ENCODE data around the gene CEP350.

The CEP350 gene, protein sequence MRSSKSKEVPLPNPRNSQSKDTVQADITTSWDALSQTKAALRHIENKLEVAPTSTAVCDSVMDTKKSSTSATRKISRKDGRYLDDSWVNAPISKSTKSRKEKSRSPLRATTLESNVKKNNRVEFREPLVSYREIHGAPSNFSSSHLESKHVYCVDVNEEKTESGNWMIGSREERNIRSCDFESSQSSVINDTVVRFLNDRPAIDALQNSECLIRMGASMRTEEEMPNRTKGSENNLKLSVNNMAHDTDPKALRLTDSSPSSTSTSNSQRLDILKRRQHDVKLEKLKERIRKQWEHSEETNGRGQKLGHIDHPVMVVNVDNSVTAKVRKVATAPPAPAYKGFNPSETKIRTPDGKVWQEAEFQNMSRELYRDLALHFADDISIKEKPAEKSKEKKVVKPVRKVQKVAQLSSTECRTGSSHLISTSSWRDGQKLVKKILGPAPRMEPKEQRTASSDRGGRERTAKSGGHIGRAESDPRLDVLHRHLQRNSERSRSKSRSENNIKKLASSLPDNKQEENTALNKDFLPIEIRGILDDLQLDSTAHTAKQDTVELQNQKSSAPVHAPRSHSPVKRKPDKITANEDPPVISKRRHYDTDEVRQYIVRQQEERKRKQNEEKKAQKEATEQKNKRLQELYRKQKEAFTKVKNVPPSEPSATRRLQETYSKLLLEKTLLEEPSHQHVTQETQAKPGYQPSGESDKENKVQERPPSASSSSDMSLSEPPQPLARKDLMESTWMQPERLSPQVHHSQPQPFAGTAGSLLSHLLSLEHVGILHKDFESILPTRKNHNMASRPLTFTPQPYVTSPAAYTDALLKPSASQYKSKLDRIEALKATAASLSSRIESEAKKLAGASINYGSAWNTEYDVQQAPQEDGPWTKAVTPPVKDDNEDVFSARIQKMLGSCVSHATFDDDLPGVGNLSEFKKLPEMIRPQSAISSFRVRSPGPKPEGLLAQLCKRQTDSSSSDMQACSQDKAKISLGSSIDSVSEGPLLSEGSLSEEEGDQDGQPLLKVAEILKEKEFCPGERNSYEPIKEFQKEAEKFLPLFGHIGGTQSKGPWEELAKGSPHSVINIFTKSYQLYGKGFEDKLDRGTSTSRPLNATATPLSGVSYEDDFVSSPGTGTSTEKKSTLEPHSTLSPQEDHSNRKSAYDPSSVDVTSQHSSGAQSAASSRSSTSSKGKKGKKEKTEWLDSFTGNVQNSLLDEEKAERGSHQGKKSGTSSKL (N-terminal part only)

DNA sequence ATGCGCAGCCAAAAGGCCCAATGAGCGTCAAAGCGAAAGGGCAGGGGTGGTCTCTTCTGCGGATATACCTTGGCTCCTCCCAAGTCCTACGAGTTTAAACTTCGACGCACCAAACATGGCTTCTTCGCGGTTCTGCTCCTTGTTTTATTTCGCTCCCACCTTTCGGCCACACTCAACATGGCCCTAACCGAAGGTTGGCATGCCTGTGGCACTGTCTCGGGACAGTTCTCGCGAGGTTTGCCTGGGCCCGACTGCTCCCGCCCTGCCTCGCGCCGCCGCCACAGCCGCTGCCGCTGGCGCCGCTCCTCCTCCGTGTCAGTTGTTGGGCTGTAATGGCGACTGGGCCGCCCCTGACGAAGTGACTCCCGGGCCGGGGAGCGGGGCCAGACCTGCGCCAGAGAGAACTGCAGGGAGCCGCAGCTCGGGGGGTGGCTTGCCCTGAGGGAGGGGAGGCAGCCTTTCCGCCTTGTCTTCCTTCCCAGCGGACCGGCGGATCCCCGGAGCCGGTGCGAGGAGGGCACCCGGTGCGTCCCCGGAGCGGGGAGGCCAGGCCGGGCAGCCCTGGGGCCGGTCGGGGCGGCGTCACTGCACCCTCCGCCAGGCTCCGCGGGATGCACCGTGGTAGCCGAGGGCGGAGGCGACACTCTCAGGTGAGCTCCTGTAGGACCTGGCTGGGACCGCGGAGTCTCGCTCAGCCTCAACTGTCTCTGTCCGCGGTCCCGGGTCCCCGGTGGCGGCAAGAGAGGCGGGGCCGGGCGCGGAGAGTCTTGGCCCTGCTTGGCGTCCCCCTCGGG is at the start of gene CEP350:
Gene CEP350, plus strand, starts transcription at position 318 of the 794 bp plus-strand sequence. CDS start 31,372 bp downstream, outside the sequence.
- H3K27me3 Mint-ChIP-seq = no peaks in the 10 kb centered on the region
- peak; percentile 99 for DNase-seq
- H3K27ac Mint-ChIP-seq = peak within 1 kb of the TSS; percentile 96
- H3K9me3 Mint-ChIP-seq = no peaks in the 10 kb centered on the region
- H3K4me3 Mint-ChIP-seq = peak within 1 kb of the TSS; percentile 77
- CTCF ChIA-PET = interaction anchor here (0.7 to 2.5 kb wide), 4 partner anchors 71 to 225 kb away, joined by 3 to 8 read pairs (median 5); no protein-coding TSS in a partner anchor
- peaks cover 51% of the 10 kb centered on the region for H3K4me1 Mint-ChIP-seq
- peaks cover 3% of the 10 kb centered on the region for H3K36me3 Mint-ChIP-seq

DNA sequence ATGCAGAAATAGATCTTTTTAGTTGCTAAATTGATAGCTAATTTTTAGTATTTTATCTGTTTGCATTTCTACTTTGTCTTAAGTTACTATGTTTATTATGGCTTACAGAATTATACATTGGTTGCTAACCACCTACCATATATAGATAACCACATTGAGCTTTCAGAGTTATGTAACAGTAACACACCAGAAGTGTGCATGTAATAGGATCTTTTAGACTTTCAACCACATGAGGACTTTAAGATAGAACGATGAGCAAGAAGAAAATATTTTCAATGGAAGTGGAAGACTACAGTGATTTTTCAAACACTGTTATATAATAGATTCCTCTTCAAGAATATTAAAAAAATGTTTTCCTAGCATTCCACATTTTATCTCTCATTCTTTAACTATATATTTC is 43.7 kb upstream of the CEP350 start:
- no peak overlapping the region for H3K4me3 Mint-ChIP-seq
- H3K27me3 Mint-ChIP-seq = no peaks in the 10 kb centered on the region
- H3K4me1 Mint-ChIP-seq = no peaks in the 10 kb centered on the region
- H3K36me3 Mint-ChIP-seq = peaks cover 41% of the 10 kb centered on the region
- CTCF ChIA-PET = no interaction called here
- no peak for DNase-seq
- H3K27ac Mint-ChIP-seq = no peak overlapping the region
- no peaks in the 10 kb centered on the region for H3K9me3 Mint-ChIP-seq

DNA sequence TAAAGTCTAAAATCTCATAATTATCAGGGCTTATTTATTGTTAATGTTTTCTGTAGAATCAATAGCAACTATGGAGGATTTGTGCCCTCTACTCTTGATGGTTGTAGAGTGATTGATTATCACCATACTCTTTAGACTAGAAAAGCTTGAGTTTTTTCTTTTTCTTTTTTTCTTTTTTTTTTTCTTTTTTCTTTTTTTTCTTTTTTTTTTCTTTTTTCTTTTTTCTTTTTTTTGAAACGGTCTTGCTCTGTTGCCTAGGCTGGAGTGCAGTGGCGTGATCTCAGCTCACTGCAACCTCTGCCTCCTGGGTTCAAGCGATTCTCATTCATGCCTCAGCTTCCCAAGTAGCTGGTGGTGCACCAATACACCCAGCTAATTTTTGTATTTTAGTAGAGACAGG is 42.8 kb upstream of the CEP350 start:
- DNase-seq = no peak
- H3K27me3 Mint-ChIP-seq = no peaks in the 10 kb centered on the region
- peaks cover 37% of the 10 kb centered on the region for H3K36me3 Mint-ChIP-seq
- no peaks in the 10 kb centered on the region for H3K9me3 Mint-ChIP-seq
- no peak overlapping the region for H3K27ac Mint-ChIP-seq
- no peaks in the 10 kb centered on the region for H3K4me1 Mint-ChIP-seq
- CTCF ChIA-PET = interaction anchor here (1.4 kb wide), 1 partner anchor 33 kb away, joined by 4 read pairs; no protein-coding TSS in a partner anchor
- no peak overlapping the region for H3K4me3 Mint-ChIP-seq

DNA sequence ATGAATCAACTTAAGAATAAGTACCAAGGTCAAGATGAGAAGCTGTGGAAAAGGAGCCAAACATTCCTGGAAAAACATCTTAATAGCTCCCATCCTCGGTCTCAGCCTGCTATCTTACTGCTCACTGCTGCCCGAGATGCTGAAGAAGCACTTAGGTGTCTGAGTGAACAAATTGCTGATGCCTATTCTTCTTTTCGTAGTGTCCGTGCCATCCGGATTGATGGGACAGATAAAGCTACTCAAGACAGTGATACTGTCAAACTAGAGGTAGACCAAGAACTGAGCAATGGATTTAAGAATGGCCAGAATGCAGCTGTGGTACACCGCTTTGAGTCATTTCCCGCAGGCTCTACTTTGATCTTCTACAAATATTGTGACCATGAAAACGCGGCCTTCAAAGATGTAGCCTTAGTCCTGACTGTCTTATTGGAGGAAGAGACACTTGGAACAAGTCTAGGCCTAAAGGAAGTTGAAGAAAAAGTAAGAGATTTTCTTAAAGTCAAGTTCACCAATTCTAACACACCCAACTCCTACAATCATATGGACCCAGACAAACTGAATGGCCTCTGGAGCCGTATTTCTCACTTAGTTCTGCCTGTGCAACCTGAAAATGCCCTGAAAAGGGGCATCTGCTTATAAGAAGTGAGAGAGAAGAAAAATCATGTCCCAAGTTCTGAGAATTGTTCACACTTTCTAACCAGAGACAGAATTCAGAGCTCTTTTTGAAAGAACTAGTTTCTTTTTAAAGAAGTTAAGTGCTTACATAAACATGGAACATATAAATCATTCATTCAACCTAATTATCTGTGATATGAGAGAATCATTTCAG is 36.8 kb upstream of the CEP350 start:
- Mint-ChIP-seq H3K4me3 (no peak overlapping the region), H3K27ac (peak overlapping the region; percentile 19), H3K9me3 (no peaks in the 10 kb centered on the region), H3K36me3 (peaks cover 40% of the 10 kb centered on the region), H3K4me1 (peaks cover 3% of the 10 kb centered on the region), H3K27me3 (no peaks in the 10 kb centered on the region)
- CTCF ChIA-PET = no interaction called here
- DNase-seq = no peak

DNA sequence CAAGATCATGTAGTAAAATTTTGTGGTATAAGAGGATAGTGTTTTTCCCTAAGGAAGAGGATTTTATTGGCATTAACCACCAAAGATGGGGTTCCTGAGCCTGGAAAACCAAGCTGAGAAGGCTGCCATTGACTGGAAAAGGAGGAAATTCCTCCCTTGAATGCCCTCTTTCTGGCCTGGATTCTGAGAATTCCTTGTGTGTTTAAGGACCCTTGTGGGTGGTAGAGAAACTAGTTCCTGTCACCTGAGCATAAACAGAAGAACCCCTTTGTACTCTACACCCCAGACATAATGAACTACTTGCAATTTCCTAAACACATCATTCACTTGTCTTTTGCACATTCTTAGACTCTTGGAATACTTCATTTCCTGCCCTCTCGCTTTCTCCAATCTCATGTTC is 33.1 kb upstream of the CEP350 start:
- Mint-ChIP-seq H3K27me3 (no peaks in the 10 kb centered on the region), H3K27ac (no peak overlapping the region)
- CTCF ChIA-PET = no interaction called here

DNA sequence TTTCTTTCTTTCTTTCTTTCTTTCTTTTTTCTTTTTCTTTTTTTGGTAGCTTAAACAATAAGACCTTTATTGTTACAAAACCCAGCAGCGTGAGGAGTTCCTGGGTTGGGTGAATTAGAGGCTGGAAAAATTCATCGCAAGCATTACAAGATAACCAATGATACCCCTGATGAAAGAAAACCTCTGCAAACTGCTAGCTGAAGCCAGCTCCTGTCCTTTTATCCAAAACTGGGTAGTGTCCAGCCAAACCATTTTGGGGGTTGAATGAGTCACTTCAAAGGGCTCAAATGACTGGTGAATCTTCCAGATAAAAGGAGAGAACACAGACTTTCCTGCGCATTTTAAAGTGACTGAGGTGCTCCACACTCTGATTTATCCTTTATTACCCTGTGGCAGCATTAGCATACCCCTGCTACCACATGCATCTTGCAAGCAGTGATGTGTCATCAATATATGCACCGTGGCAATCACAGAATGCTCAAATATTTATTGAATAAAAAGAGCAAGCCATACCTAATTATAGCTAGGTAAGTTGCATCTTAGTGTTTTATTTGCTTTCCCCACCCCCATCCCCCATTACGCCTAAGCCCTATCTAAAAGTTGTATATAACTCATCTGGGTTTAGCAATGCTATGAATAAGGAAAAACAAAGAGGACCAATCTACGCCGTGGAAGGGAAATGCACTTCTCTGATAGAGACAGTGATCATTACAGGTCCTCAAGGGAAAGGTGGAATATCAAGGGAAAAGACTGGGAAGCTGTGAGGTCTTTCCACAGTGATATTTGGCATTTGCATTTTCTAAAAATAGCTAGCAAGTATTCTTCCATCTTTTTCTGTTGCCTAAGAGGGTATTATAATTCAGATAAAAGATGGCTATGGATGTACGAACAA is 32.4 kb upstream of the CEP350 start:
- Mint-ChIP-seq H3K4me3 (no peak overlapping the region), H3K27ac (no peak overlapping the region), H3K27me3 (no peaks in the 10 kb centered on the region), H3K36me3 (peaks cover 31% of the 10 kb centered on the region), H3K4me1 (peaks cover 3% of the 10 kb centered on the region), H3K9me3 (no peaks in the 10 kb centered on the region)
- DNase-seq = no peak
- CTCF ChIA-PET = interaction anchor here (0.6 kb wide), 1 partner anchor 131 kb away, joined by 4 read pairs; no protein-coding TSS in a partner anchor

More for the DNA sequence above, 33.1 kb upstream of the CEP350 start:
- no peak overlapping the region for H3K4me3 Mint-ChIP-seq
- peaks cover 32% of the 10 kb centered on the region for H3K36me3 Mint-ChIP-seq
- H3K4me1 Mint-ChIP-seq = peaks cover 3% of the 10 kb centered on the region
- no peaks in the 10 kb centered on the region for H3K9me3 Mint-ChIP-seq
- DNase-seq = no peak

DNA sequence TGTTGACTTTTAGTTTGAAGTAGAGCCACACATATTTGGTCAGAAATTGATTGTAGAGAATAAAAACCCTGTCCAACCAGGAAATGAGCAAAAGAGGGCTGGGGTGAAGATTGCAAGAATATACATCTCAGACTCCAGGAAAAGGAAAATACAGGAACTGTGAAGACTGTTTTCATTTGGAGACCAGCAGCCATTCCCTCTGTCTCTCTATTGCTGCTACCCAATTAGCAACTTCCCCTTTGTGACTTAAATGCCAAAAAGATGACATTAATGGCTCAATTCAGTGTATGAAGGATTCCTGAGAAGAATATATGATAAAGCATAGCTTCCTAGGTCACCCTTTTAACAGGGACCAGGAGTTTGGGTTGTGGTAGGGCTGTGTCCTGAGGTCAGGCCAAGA is 31.6 kb upstream of the CEP350 start:
- Mint-ChIP-seq H3K27ac (no peak overlapping the region), H3K27me3 (no peaks in the 10 kb centered on the region), H3K4me3 (no peak overlapping the region), H3K9me3 (no peaks in the 10 kb centered on the region), H3K4me1 (peaks cover under 1% of the 10 kb centered on the region), H3K36me3 (peaks cover 23% of the 10 kb centered on the region)
- no peak for DNase-seq
- CTCF ChIA-PET = no interaction called here

DNA sequence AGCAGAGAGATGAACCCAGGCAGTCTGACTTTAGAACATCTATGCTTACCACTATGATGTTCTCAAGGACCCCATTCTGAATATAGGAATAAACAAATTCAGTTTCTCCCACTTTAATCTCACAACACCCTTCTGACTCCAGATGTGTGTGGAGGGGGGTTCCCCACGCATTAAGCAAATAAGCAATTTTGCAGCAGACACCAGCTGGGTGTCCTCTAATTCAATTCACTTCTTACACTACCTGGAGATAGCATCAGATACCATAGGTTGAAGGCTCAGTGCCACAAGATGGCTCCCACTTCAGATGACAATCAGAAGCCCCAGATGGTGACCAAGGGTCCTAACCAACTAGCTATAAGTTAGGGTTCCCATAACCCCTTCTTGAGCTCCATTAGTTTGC is 30.3 kb upstream of the CEP350 start:
- CTCF ChIA-PET = no interaction called here
- Mint-ChIP-seq H3K9me3 (no peaks in the 10 kb centered on the region), H3K27me3 (no peaks in the 10 kb centered on the region), H3K27ac (no peak overlapping the region), H3K4me3 (no peak overlapping the region), H3K36me3 (peaks cover 14% of the 10 kb centered on the region), H3K4me1 (no peaks in the 10 kb centered on the region)
- DNase-seq = no peak

DNA sequence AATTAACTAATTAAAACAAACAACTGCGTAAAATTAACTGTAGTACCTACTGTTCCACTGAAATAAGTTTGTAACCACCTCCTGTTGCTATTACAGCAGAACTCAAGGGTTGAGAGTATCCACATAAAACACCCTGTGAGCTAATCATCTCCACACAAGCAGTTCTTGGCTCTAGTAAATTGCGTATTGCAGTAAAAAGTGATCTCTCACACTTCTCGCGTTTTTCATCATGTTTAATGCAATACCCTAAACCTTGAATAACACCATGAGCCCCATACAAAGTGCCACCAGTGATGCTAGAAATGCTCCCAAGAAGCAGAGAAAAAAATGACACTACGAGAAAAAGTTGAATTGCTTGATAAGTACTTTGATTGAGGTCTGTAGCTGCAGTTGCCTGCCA is 29.3 kb upstream of the CEP350 start:
- no peaks in the 10 kb centered on the region for H3K9me3 Mint-ChIP-seq
- H3K4me3 Mint-ChIP-seq = no peak overlapping the region
- H3K36me3 Mint-ChIP-seq = peaks cover 10% of the 10 kb centered on the region
- CTCF ChIA-PET = interaction anchor here (0.6 kb wide), 1 partner anchor 28 kb away, joined by 3 read pairs; no protein-coding TSS in a partner anchor
- DNase-seq = no peak
- no peaks in the 10 kb centered on the region for H3K27me3 Mint-ChIP-seq
- no peaks in the 10 kb centered on the region for H3K4me1 Mint-ChIP-seq
- no peak overlapping the region for H3K27ac Mint-ChIP-seq

DNA sequence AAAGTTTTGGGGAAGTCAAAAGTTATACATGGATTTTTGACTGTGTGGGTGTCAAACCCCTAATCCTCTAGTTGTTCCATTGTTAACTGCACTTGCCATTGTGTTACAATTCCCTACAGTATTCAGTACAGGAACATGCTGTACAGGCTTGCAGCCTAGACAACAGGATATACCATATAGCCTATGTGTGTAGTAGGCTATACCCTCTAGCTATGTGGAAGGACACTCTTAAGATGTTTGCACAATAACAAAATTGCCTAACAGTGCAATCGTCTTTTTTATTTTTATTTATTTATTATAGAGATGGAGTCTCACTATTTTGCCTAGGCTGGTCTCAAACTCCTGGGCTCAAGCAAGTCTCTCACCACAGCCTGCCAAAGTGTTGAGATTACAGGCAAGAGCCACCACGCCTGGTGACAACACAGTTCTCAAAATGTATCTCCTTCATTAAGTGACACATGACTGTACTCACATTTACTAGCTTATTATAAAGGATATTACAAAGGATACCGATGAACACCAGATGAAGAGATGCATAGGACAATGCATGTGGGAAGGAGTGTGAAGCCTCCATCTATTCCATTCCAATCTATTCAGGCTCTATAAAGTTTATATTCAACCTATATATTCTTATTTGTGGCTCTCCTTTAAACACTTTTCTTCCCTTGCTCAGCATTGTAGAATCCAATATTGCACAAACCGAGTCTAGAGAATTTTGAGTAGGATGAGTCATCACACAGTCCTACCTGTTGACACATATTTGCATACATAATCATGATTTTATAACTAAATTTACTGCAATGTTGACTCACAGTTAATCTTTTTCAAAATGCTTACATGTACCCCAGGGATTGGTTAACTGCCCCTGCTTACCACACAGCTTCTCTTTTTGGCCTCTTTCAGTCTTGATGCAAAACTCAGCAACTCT is 28.4 kb upstream of the CEP350 start:
- no peaks in the 10 kb centered on the region for H3K4me1 Mint-ChIP-seq
- no peak overlapping the region for H3K27ac Mint-ChIP-seq
- CTCF ChIA-PET = no interaction called here
- no peaks in the 10 kb centered on the region for H3K9me3 Mint-ChIP-seq
- no peaks in the 10 kb centered on the region for H3K27me3 Mint-ChIP-seq
- no peak overlapping the region for H3K4me3 Mint-ChIP-seq
- DNase-seq = no peak
- peaks cover 9% of the 10 kb centered on the region for H3K36me3 Mint-ChIP-seq

DNA sequence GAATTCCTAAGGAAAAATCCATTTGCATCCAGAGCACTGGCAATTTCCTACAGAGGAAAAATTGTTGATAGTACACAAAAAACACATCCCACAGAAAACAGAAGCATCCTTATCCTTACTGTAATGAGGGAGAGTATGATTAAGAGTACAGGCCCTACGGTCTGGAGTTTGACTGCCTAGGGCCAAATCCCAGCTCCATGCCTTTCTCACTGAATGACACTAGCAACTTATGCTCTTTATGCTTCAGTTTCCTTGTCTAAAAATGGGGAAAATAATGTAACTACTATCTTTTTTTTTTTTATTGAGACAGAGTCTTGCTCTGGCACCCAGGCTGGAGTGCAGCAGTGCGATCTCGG is 27.8 kb upstream of the CEP350 start:
- Mint-ChIP-seq H3K4me1 (no peaks in the 10 kb centered on the region), H3K27ac (no peak overlapping the region), H3K27me3 (no peaks in the 10 kb centered on the region), H3K4me3 (no peak overlapping the region), H3K36me3 (peaks cover 4% of the 10 kb centered on the region), H3K9me3 (no peaks in the 10 kb centered on the region)
- CTCF ChIA-PET = no interaction called here
- no peak for DNase-seq
